K562 (cell line): ENCODE results near the gene ARHGAP32. TPM values are rescaled to one million over a fixed set of nuclear protein-coding genes. Genes with fewer than 3 reads are reported as not detected.

Source experiments
- ATAC-seq: fragments of 200-7000 bp; cut with Tn5 transposase; 3 replicates; pipeline ENCODE4 v1.9.1; 2020; ENCODE audit warnings: moderate library complexity
- Bru-seq: library from RNA; stranded (reverse); fragments of 400-500 nt; gene quantifications from one replicate; lab custom pipeline; 2021; lab: Mats Ljungman, UMichigan
- BruChase-seq, 2 experiments: library from RNA; stranded (reverse); fragments of 400-500 nt; gene quantifications; one replicate each; lab custom pipeline; 2021; lab: Mats Ljungman, UMichigan
- BruUV-seq: library from RNA; stranded (reverse); fragments of 400-500 nt; replicated peaks from 2 replicates; lab custom pipeline; 2021; lab: Mats Ljungman, UMichigan
- CTCF ChIA-PET: fragments of 300-600 bp; formaldehyde crosslinking; extraction: SDS; loops from one replicate; lab custom pipeline; 2021; ENCODE audit warnings: low intra/inter-chr PET ratio; lab: Yijun Ruan, JAX
- POLR2A ChIA-PET: fragments of 300-600, 350-650 bp; sonication (Branson Sonifier 250); formaldehyde crosslinking; extraction: SDS; loops from one replicate; lab custom pipeline; 2021; ENCODE audit warnings: antibody characterized with exemption, inconsistent platforms; lab: Yijun Ruan, JAX
- DNase-seq, 4 experiments: peaks; one replicate each; pipeline versions ENCODE4 v3.0.0 to v3.0.0-alpha.2; 2011 to 2018; ENCODE audit warnings: low spot score in 3 of 4, mixed read lengths in 3 of 4; ENCODE audit errors: extremely low read depth in 1 of 4
- FAIRE-seq: peaks from 2 replicates; lab custom pipeline; 2011; peaks lifted over from hg19 to GRCh38; lab: Jason Lieb, UNC
- H2AFZ ChIP-seq: 2 replicates; pipeline ENCODE4 v1.6.0; 2011; ENCODE audit warnings: low read depth, low read length, control low read depth, inconsistent platforms
- H3K27ac ChIP-seq: fragments of 200-600 bp; 3 replicates; pipeline ENCODE4 v1.8.0; 2011; ENCODE audit warnings: low read depth, mild to moderate bottlenecking, control low read depth, inconsistent platforms, low read length, moderate library complexity, mixed read lengths; ENCODE audit errors: extremely low read depth
- H3K27me3 ChIP-seq, 2 experiments: fragments of 300-600 bp in 1 of 2; 2 replicates in 1 of 2; 3 replicates in 1 of 2; pipeline versions ENCODE4 v1.6.0 to v1.8.0; 2011; ENCODE audit warnings: inconsistent platforms in 2 of 2, low read length in 2 of 2, mild to moderate bottlenecking in 1 of 2, mixed read lengths in 1 of 2, moderate library complexity in 1 of 2; ENCODE audit not compliant: control insufficient read depth in 2 of 2, insufficient read depth in 2 of 2
- H3K36me3 ChIP-seq: fragments of 300-600 bp; 3 replicates; pipeline ENCODE4 v1.8.0; 2011; ENCODE audit warnings: mild to moderate bottlenecking, low read length, inconsistent platforms; ENCODE audit not compliant: control insufficient read depth, insufficient read depth
- H3K4me1 ChIP-seq, 2 experiments: fragments of 200-600 bp in 1 of 2; replicated peaks in 1 of 2; 2 replicates in 1 of 2; 3 replicates in 1 of 2; pipeline versions ENCODE4 v1.5.1 to v1.8.0; 2011; ENCODE audit warnings: inconsistent platforms in 2 of 2, low read length in 2 of 2, mild to moderate bottlenecking in 1 of 2, mixed read lengths in 1 of 2, moderate library complexity in 1 of 2; ENCODE audit not compliant: control insufficient read depth in 2 of 2, insufficient read depth in 2 of 2
- H3K4me2 ChIP-seq: 2 replicates; pipeline ENCODE4 v1.6.1; 2011; ENCODE audit warnings: low read length, control low read depth, inconsistent platforms, mixed read lengths; ENCODE audit not compliant: insufficient read depth
- H3K4me3 ChIP-seq: fragments of 200-600 bp; sonication (generic), shearing (Covaris generic); 2 replicates; pipeline ENCODE4 v1.5.1; 2016; ENCODE audit warnings: control low read depth, inconsistent platforms
- H3K79me2 ChIP-seq: fragments of 200-600 bp; 3 replicates; pipeline ENCODE4 v1.8.0; 2011; ENCODE audit warnings: low read length, inconsistent platforms; ENCODE audit not compliant: control insufficient read depth, insufficient read depth
- H3K9ac ChIP-seq, 2 experiments: 2 replicates each; pipeline versions ENCODE4 v1.6.0 to v1.6.1; 2011; ENCODE audit warnings: low read depth in 2 of 2, low read length in 2 of 2, control low read depth in 1 of 2, inconsistent platforms in 1 of 2, mild to moderate bottlenecking in 1 of 2, mixed read lengths in 1 of 2; ENCODE audit not compliant: insufficient read depth in 1 of 2
- H3K9me1 ChIP-seq: one replicate; pipeline ENCODE4 v1.6.0; 2011; ENCODE audit warnings: inconsistent platforms, mild to moderate bottlenecking, low read length, moderate library complexity; ENCODE audit not compliant: control insufficient read depth, insufficient read depth
- H3K9me3 ChIP-seq: replicated peaks from 2 replicates; pipeline ENCODE4 v1.5.1; 2011; ENCODE audit warnings: low read depth, low read length, inconsistent platforms; ENCODE audit not compliant: control insufficient read depth, insufficient read depth
- H4K20me1 ChIP-seq: replicated peaks from 2 replicates; pipeline ENCODE4 v1.6.1; 2011; ENCODE audit warnings: low read length, inconsistent platforms, mixed read lengths; ENCODE audit not compliant: control insufficient read depth, insufficient read depth
- CTCF ChIP-seq, 3 experiments: IDR thresholded peaks in 2 of 3; conservative IDR thresholded peaks in 1 of 3; 2 replicates each; pipeline ENCODE4 v1.5.1; 2011 to 2012; ENCODE audit warnings: low read length in 3 of 3, mild to moderate bottlenecking in 3 of 3, control low read depth in 2 of 3, improper control_type of control experiment in 1 of 3, inconsistent platforms in 1 of 3, low read depth in 1 of 3, mixed read lengths in 1 of 3, moderate library complexity in 1 of 3; ENCODE audit not compliant: insufficient read depth in 2 of 3
- EWSR1 ChIP-seq: fragments of 450-650 bp; IDR thresholded peaks from 2 replicates; pipeline ENCODE4 v1.6.1; 2018; ENCODE audit warnings: borderline replicate concordance, mild to moderate bottlenecking, low read depth, moderate library complexity; ENCODE audit not compliant: partially characterized antibody
- MXI1 ChIP-seq: IDR thresholded peaks from 2 replicates; pipeline ENCODE4 v1.6.1; 2011; ENCODE audit warnings: low read depth, mild to moderate bottlenecking, improper control_type of control experiment, low read length
- POLR2B ChIP-seq: fragments of 450-650 bp; IDR thresholded peaks from 2 replicates; pipeline ENCODE4 v1.6.1; 2018; ENCODE audit warnings: low read depth; ENCODE audit not compliant: partially characterized antibody
- STAG1 ChIP-seq: sonication (generic); formaldehyde crosslinking; IDR thresholded peaks from 2 replicates; pipeline ENCODE4 v1.5.0; 2020; ENCODE audit warnings: missing genetic modification reagents, borderline replicate concordance
- TFAM ChIP-seq: fragments of 250-450 bp; sonication (Bioruptor Pico); conservative IDR thresholded peaks from 2 replicates; pipeline ENCODE4 v1.5.0; 2021; ENCODE audit warnings: mild to moderate bottlenecking, moderate library complexity
- ZNF3 ChIP-seq: fragments of 250-450 bp; sonication (Bioruptor Pico); IDR thresholded peaks from 2 replicates; pipeline ENCODE4 v1.5.0; 2021; ENCODE audit warnings: mild to moderate bottlenecking, moderate library complexity
- ZNF551 ChIP-seq: fragments of 250-450 bp; sonication (Bioruptor Pico); IDR thresholded peaks from 2 replicates; pipeline ENCODE4 v1.5.0; 2021; ENCODE audit warnings: mild to moderate bottlenecking, moderate library complexity
- WGBS: fragments of 100-300 bp; shearing (Covaris generic); methylation state at CpG from one replicate; pipeline ENCODE4 v1.1.6; 2016; ENCODE audit warnings: low coverage, mixed read lengths; ENCODE audit not compliant: insufficient coverage; ENCODE audit errors: missing lambda C conversion rate; 5-methylcytosine and 5-hydroxymethylcytosine counted together
- in situ Hi-C: fragments of 300-500 bp; cut with MboI; formaldehyde crosslinking; loops from 4 replicates; pipeline ENCODE4 v1.15.0; 2018; ENCODE audit warnings: inconsistent platforms, mixed read lengths
- intact Hi-C: fragments of 100-400 bp; cut with micrococcal nuclease; formaldehyde crosslinking; loops from 2 replicates; pipeline ENCODE4 v1.14.2; 2022
- long read RNA-seq, 3 experiments: library from polyadenylated mRNA in 2 of 3; library from RNA in 1 of 3; unstranded in 2 of 3; stranded (forward) in 1 of 3; transcript quantifications; one replicate each; pipeline ENCODE4 v2.0.0, GENCODE V29; 2019 to 2022
- polyA minus RNA-seq, 3 experiments: library from RNA; depleted of rRNA, polyadenylated mRNA; stranded (reverse); fragments of >200 nt; gene quantifications; 2 replicates each; pipeline ENCODE4 v1.2.3, GENCODE V29; 2011
- polyA plus RNA-seq, 8 experiments: library from polyadenylated mRNA; depleted of rRNA in 4 of 8; stranded (reverse) in 5 of 8; unstranded in 3 of 8; fragments of >200 nt; fragmentation: Nextera tagmentation in 2 of 8; fragmentation: Illumina TruSeq in 1 of 8; extraction: Ambion mirVana in 2 of 8; extraction: Trizol in 1 of 8; gene quantifications; 2 replicates each; pipeline versions ENCODE4 v1.2.1 to v1.2.3, GENCODE V29; 2011 to 2014; ENCODE audit warnings: inconsistent platforms in 1 of 8, missing spikeins in 1 of 8
- total RNA-seq, 7 experiments: library from RNA; depleted of rRNA in 6 of 7; stranded (reverse); fragments of >200 nt in 6 of 7; fragmentation: Illumina TruSeq in 2 of 7; extraction: Trizol in 2 of 7; gene quantifications; 2 replicates each; pipeline versions ENCODE4 v1.2.1 to v1.2.3, GENCODE V29; 2011 to 2021; ENCODE audit warnings: low replicate concordance in 1 of 7

ARHGAP32 gene
- total RNA-seq (2011; cell fraction: chromatin; rRNA removed; ENCODE audit: low replicate concordance) = 0.05 TPM in 1 of 2 replicates, not detected in the other
- not detected in 2 replicates for total RNA-seq (2011; cell fraction: nucleolus; rRNA removed)
- not detected in 2 replicates for total RNA-seq (2011; cell fraction: nucleoplasm; rRNA removed)
- total RNA-seq (2014; rRNA removed) = not detected in 2 replicates
- total RNA-seq (2014; rRNA removed; fragmentation: Illumina TruSeq; extraction: Trizol) = not detected in 2 replicates
- total RNA-seq (2015; rRNA removed; fragmentation: Illumina TruSeq; extraction: Trizol) = not detected in 2 replicates
- 0.18 TPM in 2 replicates for total RNA-seq (2021)
- polyA plus RNA-seq (2011; rRNA removed) = not detected in 2 replicates
- polyA plus RNA-seq (2011; cell fraction: cytosol; rRNA removed) = 0.01 TPM in 1 of 2 replicates, not detected in the other
- not detected in 2 replicates for polyA plus RNA-seq (2011; cell fraction: nucleus; rRNA removed)
- not detected in 2 replicates for polyA plus RNA-seq (2012)
- not detected in 2 replicates for polyA plus RNA-seq (2014; fragmentation: Illumina TruSeq; extraction: Trizol)
- polyA plus RNA-seq (2014; fragmentation: Nextera tagmentation; extraction: Ambion mirVana) = not detected
- not detected in 2 replicates for polyA plus RNA-seq (2014; rRNA removed)
- polyA minus RNA-seq (2011; rRNA and poly(A)+ RNA removed) = not detected in 2 replicates
- not detected in 2 replicates for polyA minus RNA-seq (2011; cell fraction: cytosol; rRNA and poly(A)+ RNA removed)
- polyA minus RNA-seq (2011; cell fraction: nucleus; rRNA and poly(A)+ RNA removed) = not detected in 2 replicates
- percentile 10 among the genes with signal in this experiment for Bru-seq, nascent RNA
- BruChase-seq, experiment 1, labeled RNA remaining after a 2-hour chase = percentile 12 among the genes with signal in this experiment
- percentile 14 among the genes with signal in this experiment for BruChase-seq, experiment 2, labeled RNA remaining after a 6-hour chase
- long read RNA-seq, experiment 1 = 0 reads
- long read RNA-seq, experiment 2 = 0 reads
- long read RNA-seq, experiment 3 = 0 reads

- 0% methylated on average over 2 of the region's 2 CpGs for WGBS
- H3K36me3 ChIP-seq = no peaks in the 10 kb centered on the region
Measured at GRCh38 chr11:129192150-129192549, at the start of gene ARHGAP32. Gene ARHGAP32 (minus strand): TSS chr11:129192325. CDS start chr11:129192198, 127 bp downstream.

More at GRCh38 chr11:129192150-129192549, at the start of gene ARHGAP32:
- H3K9me3 ChIP-seq = no peaks in the 10 kb centered on the region
- no TSS peak for BruUV-seq
- H2AFZ ChIP-seq = no peak within 1 kb of the TSS
- H3K9me1 ChIP-seq = no peaks in the 10 kb centered on the region
- no peak within 1 kb of the TSS for H3K4me3 ChIP-seq
- no peaks in the 10 kb centered on the region for H3K79me2 ChIP-seq
- no peaks in the 10 kb centered on the region for H3K4me1 ChIP-seq
- ChIA-PET CTCF (no interaction called here), POLR2A (no interaction called here)
- no peak within 1 kb of the TSS for H3K27ac ChIP-seq
- DNase-seq = no peak
- no peak for ATAC-seq
- TF ChIP-seq EWSR1 (no peak), POLR2B (no peak), MXI1 (no peak), TFAM (CRISPR knock-in tag) (no peak), ZNF551 (CRISPR knock-in tag) (no peak), CTCF (IDR thresholded peaks at IDR 0.05 in 2 of 3, conservative IDR thresholded peaks at IDR 0.05 in 1 of 3; ENCODE audit: insufficient read depth in 2 of 3, low read depth in 1 of 3, low read length in 3 of 3) (no peak), ZNF3 (CRISPR knock-in tag) (no peak), STAG1 (CRISPR knock-in tag) (no peak)
- FAIRE-seq = no peak
- H4K20me1 ChIP-seq = no peaks in the 10 kb centered on the region
- intact Hi-C loops = no loop called here
- H3K9ac ChIP-seq = no peak within 1 kb of the TSS
- no peaks in the 10 kb centered on the region for H3K27me3 ChIP-seq
- H3K4me2 ChIP-seq = no peak within 1 kb of the TSS
- in situ Hi-C loops = no loop called here
